ENCODE measurements around the gene KHK.

DNA sequence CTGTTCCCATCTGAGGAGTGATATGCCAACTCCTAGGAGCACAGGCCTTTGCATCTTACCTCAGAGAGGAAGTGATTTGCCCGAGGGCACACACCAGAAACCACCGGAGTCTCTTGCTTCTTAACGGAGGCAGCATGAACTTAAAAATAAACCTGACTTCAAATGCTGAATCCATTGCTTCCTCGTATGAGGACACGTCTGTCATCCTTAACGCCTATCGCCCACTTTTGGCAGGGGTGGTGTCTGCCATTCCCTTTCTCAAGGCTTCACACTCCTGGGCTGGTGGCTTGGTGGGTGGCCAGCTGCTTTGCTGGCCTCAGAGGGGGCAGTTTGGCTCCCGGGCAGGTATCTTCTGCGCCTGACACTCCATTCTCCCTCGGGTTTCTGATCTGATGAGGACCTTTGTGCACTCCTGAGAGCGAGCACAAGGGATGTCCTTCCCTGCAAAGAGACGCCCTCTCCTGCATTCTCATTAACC is 48.9 kb downstream of the KHK start:
- TF ChIP-seq, protein P1, sequence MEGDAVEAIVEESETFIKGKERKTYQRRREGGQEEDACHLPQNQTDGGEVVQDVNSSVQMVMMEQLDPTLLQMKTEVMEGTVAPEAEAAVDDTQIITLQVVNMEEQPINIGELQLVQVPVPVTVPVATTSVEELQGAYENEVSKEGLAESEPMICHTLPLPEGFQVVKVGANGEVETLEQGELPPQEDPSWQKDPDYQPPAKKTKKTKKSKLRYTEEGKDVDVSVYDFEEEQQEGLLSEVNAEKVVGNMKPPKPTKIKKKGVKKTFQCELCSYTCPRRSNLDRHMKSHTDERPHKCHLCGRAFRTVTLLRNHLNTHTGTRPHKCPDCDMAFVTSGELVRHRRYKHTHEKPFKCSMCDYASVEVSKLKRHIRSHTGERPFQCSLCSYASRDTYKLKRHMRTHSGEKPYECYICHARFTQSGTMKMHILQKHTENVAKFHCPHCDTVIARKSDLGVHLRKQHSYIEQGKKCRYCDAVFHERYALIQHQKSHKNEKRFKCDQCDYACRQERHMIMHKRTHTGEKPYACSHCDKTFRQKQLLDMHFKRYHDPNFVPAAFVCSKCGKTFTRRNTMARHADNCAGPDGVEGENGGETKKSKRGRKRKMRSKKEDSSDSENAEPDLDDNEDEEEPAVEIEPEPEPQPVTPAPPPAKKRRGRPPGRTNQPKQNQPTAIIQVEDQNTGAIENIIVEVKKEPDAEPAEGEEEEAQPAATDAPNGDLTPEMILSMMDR (IDR thresholded peaks at IDR 0.05) = no peak
- no peak for TF ChIP-seq EP300 (IDR thresholded peaks at IDR 0.05)
